GM06990 (cell line): Measurements from ENCODE around the gene SPOCK3.
"Not testable (repeated sequence)": the region's sequence is repeated elsewhere in the genome, so short reads cannot be mapped to it uniquely, and the experiment has no call there.

Experiments used
- DNase-seq: peaks from one replicate; pipeline ENCODE4 v3.0.0-alpha.2; 2011; ENCODE audit not compliant: insufficient read length; ENCODE audit errors: extremely low read depth
- H3K27me3 ChIP-seq: replicated peaks from 2 replicates; pipeline ENCODE4 v1.6.0; 2011; ENCODE audit warnings: low read length; ENCODE audit not compliant: control insufficient read depth, insufficient read depth
- H3K36me3 ChIP-seq: 2 replicates; pipeline ENCODE4 v1.5.1; 2011; ENCODE audit warnings: low read length; ENCODE audit not compliant: control insufficient read depth, insufficient read depth
- H3K4me3 ChIP-seq: replicated peaks from 2 replicates; pipeline ENCODE4 v1.5.1; 2011; ENCODE audit warnings: low read depth, mild to moderate bottlenecking, control low read depth, low read length
- CTCF ChIP-seq: IDR thresholded peaks from 2 replicates; pipeline ENCODE4 v1.5.1; 2011; ENCODE audit warnings: low read length, control low read depth, mild to moderate bottlenecking, inconsistent platforms; ENCODE audit not compliant: insufficient read depth, poor library complexity, severe bottlenecking

SPOCK3 gene

GRCh38 chr4:166802346-166802745 is 431.9 kb downstream of the SPOCK3 start:
- H3K4me3 ChIP-seq, result no peak overlapping the region
- no peaks in the 10 kb centered on the region for H3K36me3 ChIP-seq
- DNase-seq, result no peak
- H3K27me3 ChIP-seq, result no peaks in the 10 kb centered on the region
- TF ChIP-seq CTCF, result no peak

- no peak overlapping the region for H3K4me3 ChIP-seq
- H3K27me3 ChIP-seq, result no peaks in the 10 kb centered on the region
- no peak for TF ChIP-seq CTCF
- DNase-seq, result no peak
- H3K36me3 ChIP-seq, result no peaks in the 10 kb centered on the region
Measured at GRCh38 chr4:166798126-166798525, 436.2 kb downstream of the SPOCK3 start.

- Histone ChIP-seq H3K4me3 (no peak overlapping the region), H3K27me3 (no peaks in the 10 kb centered on the region), H3K36me3 (no peaks in the 10 kb centered on the region)
- no peak for DNase-seq
- TF ChIP-seq CTCF, result no peak
Measured at GRCh38 chr4:166777760-166778159, 456.5 kb downstream of the SPOCK3 start.

- Histone ChIP-seq H3K27me3 (no peaks in the 10 kb centered on the region), H3K4me3 (no peak overlapping the region), H3K36me3 (no peaks in the 10 kb centered on the region)
- DNase-seq, result no peak
- TF ChIP-seq CTCF, result no peak
Measured at GRCh38 chr4:166763018-166763417, 471.3 kb downstream of the SPOCK3 start.

GRCh38 chr4:166741742-166742141 is 492.6 kb downstream of the SPOCK3 start:
- no peak for DNase-seq
- Histone ChIP-seq H3K36me3 (no peaks in the 10 kb centered on the region), H3K27me3 (no peaks in the 10 kb centered on the region), H3K4me3 (no peak overlapping the region)
- TF ChIP-seq CTCF, result no peak

GRCh38 chr4:166739215-166739614 is 495.1 kb downstream of the SPOCK3 start:
- not testable (repeated sequence) for DNase-seq, H3K36me3 ChIP-seq, H3K4me3 ChIP-seq, H3K27me3 ChIP-seq
